GM19467 (cell line): ENCODE results near the gene SYNE3.

ENCODE experiments used
- ATAC-seq: cut with Tn5 transposase; IDR thresholded peaks from one replicate; pipeline ENCODE4 v1.9.1; 2021; ENCODE audit warnings: mild to moderate bottlenecking, moderate library complexity; ENCODE audit not compliant: unreplicated experiment

Gene SYNE3

GRCh38 chr14:95516554-95517181 is at the start of gene SYNE3:
Gene SYNE3 (minus strand): TSS chr14:95516650. CDS start chr14:95475821, 40,829 bp downstream.
- ATAC-seq = peak; percentile 29

- no peak for ATAC-seq
Measured at GRCh38 chr14:95564060-95564459, 47.6 kb upstream of the SYNE3 start.

GRCh38 chr14:95562892-95563685 is 46.6 kb upstream of the SYNE3 start:
- ATAC-seq = no peak

GRCh38 chr14:95561001-95561412 is 44.6 kb upstream of the SYNE3 start:
- peak; percentile 75 for ATAC-seq

- no peak for ATAC-seq
Measured at GRCh38 chr14:95559203-95559602, 42.8 kb upstream of the SYNE3 start.

DNA sequence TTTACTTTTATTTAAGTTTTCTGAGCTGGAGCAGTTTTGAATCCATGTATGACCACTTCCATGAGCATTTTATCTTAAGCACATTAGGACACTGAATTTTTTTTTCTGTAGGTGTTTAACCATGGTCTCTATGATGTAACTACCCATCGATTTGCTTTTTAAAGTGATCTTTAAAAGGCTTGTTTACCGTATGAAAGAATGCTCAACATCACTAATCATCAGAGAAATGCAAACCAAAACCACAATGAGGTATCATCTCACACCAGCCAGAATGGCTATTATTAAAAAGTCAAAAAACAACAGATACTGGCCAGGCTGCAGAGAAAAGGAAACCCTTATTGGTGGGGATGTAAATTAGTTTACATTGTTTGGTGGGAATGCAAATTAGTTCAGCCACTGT is 41.4 kb upstream of the SYNE3 start:
- ATAC-seq = no peak

DNA sequence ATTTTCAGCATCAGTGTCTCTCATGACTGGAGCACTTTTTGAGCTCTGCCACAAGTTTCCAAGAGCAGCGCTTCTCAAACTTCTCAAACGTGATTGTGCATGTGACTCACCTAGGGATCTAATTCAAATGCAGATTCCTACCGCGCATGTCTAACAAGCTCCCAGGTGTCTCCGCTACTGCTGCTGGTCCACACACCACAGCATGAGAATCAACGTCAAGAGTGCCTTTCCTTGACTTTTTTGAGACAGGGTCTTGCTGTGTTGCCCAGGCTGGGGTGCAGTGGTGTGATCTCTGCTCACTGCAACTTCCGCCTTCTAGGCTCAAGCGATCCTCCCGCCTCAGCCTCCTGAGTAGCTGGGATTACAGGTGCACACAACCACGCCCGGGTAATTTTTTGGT is 40.8 kb upstream of the SYNE3 start:
- no peak for ATAC-seq

DNA sequence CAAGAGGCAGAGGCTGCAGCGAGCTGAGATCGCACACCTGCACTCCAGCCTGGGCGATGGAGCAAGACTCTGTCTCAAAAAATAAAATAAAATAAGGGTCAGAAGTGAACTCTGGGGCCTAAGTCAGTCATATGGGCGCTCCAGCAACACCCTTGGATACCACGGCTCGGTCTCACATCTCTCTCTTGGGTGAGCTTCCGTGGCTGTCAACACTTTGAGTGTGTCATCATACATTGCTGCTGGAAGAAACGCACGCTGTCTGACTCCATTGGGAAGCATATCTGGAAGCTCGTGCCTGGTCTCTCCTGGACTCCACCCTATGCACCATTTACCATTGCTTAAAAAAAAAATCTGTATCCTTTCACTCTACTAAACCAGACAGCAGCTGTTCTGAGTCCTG is 38.6 kb upstream of the SYNE3 start:
- no peak for ATAC-seq

DNA sequence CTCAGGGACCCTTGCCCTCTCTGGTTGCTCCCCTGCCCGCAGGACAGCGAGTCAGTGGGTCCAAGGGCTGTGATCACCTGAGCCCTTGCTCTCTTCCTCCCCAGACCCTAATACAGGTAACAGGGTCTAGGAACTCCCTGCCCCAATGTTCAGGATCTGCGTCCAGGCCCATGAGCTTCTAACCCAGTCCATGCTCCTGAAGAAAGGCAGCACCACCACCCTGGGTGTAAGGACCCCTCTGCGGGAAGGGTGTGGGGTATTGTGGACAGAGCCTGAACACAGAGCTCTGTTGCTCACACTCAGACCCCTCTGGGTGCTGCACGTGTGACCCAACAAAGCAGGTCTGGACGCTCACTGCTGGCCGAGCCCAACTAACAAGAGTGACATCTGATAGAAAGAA is 36.7 kb upstream of the SYNE3 start:
- ATAC-seq = no peak

- no peak for ATAC-seq
Measured at GRCh38 chr14:95551435-95551834, 35.0 kb upstream of the SYNE3 start.

GRCh38 chr14:95549656-95550585 is 33.5 kb upstream of the SYNE3 start:
- ATAC-seq = no peak

DNA sequence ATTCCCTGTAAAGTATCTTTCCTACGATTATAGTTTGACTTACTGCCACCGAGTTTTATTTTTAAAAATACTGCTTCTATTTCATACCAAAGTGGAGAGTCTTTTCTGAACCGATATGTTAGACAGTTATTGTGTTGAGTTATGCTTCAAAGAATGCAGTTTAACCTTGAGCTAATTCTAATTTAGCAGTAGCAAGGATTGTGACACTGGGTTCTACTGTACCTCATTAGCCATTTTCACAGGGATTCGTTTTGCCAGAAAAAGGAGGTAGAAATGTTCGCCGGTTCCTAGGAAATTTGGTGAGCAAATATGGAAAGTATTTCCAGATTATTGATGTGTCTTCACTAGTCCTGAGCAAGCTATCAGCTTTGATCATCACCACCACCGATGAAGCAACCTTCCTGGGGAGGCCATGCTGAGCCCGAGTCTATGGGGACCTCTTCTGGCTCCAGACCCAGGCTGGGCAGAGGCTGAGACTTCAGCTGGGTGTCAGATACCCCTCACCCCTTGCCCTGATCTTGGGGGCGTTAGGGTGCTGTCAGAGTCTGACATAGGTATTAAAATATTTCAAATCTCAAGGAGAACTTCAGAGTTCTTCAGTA is 32.0 kb upstream of the SYNE3 start:
- no peak for ATAC-seq

DNA sequence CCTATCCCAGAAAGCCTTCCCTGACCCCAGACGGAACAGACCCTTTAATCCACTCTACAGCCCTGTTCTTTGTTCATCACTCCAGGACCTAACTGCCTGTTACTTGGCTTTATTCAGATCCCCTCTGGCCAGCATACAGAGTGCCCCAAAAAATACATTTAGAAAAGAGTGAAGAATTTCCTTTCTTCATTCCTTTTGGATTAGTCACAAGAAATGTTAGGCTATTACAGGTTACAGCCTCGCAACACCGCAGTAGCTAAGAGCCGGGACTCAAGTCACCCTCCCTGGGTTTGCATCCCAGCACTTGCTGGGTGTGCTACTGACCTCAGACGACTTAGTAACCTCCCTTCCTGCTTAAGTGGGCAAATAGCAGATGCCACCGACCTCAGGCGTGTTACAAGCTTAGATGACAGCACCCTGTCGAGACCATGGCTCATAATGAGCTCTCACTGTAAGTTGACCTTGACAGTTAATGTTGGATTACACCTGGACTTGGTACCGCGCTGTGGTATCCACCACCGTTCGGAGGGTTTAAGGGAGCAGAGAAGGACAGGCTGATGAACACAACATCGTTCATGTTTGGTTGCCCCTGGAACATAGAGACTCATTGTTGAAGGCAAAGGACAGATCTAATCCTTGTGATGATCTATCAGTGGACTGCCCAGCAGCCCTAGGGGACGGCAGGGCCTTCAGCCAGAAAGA is 31.3 kb upstream of the SYNE3 start:
- no peak for ATAC-seq

- no peak for ATAC-seq
Measured at GRCh38 chr14:95547272-95547625, 30.8 kb upstream of the SYNE3 start.

- ATAC-seq = no peak
Measured at GRCh38 chr14:95545515-95546168, 29.2 kb upstream of the SYNE3 start.

DNA sequence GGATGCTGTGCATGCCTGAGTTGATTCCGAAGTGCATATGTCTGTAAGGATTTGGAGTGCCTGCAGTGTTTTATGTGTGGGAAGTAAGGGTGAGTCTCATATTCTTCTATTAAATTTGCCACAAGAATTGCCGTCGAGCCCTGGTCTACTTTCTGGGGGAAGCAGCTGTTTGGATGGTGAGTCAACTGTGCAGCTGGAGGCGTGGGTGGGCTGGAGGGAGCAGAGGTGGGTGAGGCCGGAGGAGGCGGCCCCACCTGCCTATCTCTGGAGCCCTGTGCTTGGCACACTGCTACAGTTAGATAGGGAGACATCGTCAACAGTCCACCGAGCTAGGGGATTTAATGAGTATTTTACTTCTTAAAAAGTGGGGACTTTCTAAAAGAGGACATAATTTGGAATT is 28.1 kb upstream of the SYNE3 start:
- ATAC-seq = no peak

- ATAC-seq = no peak
Measured at GRCh38 chr14:95543021-95543420, 26.6 kb upstream of the SYNE3 start.

- no peak for ATAC-seq
Measured at GRCh38 chr14:95541932-95542930, 25.8 kb upstream of the SYNE3 start.

DNA sequence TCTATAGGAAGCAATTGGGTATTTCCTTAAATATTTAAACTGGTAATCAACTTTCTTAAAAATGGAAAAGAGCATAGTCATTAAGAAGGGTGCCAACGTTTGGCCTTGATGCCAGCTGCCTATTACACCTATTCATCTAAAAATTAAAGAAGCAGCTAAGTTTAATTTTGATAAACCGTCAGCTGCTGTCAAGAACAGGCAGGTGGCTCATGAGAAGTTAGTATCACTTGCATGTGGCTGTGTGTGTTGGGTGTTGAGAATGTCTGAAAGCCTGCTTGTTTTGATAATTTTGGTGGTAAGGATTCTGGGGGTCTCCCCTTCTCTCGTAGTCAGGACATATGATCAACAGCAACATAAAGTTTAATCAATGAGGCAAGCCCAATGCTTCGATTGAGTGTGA is 24.9 kb upstream of the SYNE3 start:
- ATAC-seq = no peak
